Activated B cell treated with CpG ODN at 0.5 μM for 24 hours (primary cell): ENCODE data around the gene GIPC2. TPM values are rescaled to one million over a fixed set of nuclear protein-coding genes. Genes with fewer than 3 reads are reported as not detected.

Source experiments
- ATAC-seq: fragments of 200-7000 bp; cut with Tn5 transposase; one replicate; pipeline ENCODE4 v1.10.0; 2021; ENCODE audit warnings: low read depth, mild to moderate bottlenecking, moderate library complexity
- CTCF ChIA-PET: fragments of 350-600 bp; sonication (Branson Sonifier 250); formaldehyde crosslinking; loops from one replicate; lab custom pipeline; 2021; ENCODE audit warnings: antibody characterized with exemption; lab: Charles Lee
- POLR2A ChIA-PET: fragments of 350-600 bp; sonication (Branson Sonifier 250); formaldehyde crosslinking; loops from one replicate; lab custom pipeline; 2021; ENCODE audit warnings: antibody characterized with exemption; lab: Charles Lee
- DNase-seq: peaks from one replicate; pipeline ENCODE4 v3.0.0; 2022
- H3K27ac Mint-ChIP-seq: one replicate; pipeline ENCODE4 v1.8.0; 2020; ENCODE audit warnings: mixed read lengths
- H3K27me3 Mint-ChIP-seq: one replicate; pipeline ENCODE4 v1.8.0; 2021; ENCODE audit warnings: mixed read lengths
- H3K36me3 Mint-ChIP-seq: one replicate; pipeline ENCODE4 v1.8.0; 2021; ENCODE audit warnings: low read depth, mixed read lengths
- H3K4me1 Mint-ChIP-seq: one replicate; pipeline ENCODE4 v1.8.0; 2021; ENCODE audit warnings: mixed read lengths
- H3K4me3 Mint-ChIP-seq: one replicate; pipeline ENCODE4 v1.8.0; 2020; ENCODE audit warnings: mild to moderate bottlenecking, mixed read lengths
- H3K9me3 Mint-ChIP-seq: one replicate; pipeline ENCODE4 v1.8.0; 2020; ENCODE audit warnings: mixed read lengths
- intact Hi-C: fragments of 100-400 bp; cut with micrococcal nuclease; formaldehyde crosslinking; loops from one replicate; pipeline ENCODE4 v1.15.1; 2024
- total RNA-seq: library from RNA; stranded (reverse); gene quantifications from 2 replicates; pipeline ENCODE4 v1.2.3, GENCODE V29; 2022
- TF ChIP-seq, protein P1 (sequence below): fragments of 200-600 bp; IDR thresholded peaks from one replicate; pipeline ENCODE4 v1.8.0; 2022; ENCODE audit warnings: antibody characterized with exemption, mild to moderate bottlenecking

The GIPC2 gene
- total RNA-seq, 1 donor from 2014 or later = not detected

DNA sequence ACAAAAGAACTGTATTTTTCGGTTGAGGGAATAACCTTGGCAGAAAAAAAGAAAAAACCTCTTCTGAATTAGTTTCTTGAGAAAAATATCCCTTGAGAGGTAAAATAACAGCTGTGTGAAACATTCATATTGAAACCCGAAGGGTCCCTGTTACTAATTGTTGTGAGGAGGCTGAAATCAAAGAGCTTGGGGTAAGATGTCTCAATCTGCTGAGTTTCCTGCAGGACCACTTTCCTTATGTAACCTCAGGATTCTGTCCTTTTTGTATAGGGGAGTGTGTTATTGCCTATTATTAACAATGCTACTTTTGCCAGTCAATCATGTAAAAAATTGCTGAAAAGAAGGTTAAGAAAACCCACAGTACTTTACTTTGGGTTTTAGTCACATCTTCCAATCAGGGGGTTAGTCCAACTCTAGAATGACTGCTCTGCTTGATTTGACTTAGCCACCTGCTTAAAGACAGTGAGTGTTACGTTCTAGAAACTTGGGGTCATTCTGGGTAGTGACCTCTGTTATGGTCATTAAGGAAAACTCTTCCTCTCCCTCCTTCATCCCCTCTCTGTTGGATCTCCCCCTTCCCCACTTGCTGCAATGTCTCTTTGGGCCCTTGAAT is 138.8 kb downstream of the GIPC2 start:
- ATAC-seq (no peak), DNase-seq (no peak)
- TF ChIP-seq, protein P1, sequence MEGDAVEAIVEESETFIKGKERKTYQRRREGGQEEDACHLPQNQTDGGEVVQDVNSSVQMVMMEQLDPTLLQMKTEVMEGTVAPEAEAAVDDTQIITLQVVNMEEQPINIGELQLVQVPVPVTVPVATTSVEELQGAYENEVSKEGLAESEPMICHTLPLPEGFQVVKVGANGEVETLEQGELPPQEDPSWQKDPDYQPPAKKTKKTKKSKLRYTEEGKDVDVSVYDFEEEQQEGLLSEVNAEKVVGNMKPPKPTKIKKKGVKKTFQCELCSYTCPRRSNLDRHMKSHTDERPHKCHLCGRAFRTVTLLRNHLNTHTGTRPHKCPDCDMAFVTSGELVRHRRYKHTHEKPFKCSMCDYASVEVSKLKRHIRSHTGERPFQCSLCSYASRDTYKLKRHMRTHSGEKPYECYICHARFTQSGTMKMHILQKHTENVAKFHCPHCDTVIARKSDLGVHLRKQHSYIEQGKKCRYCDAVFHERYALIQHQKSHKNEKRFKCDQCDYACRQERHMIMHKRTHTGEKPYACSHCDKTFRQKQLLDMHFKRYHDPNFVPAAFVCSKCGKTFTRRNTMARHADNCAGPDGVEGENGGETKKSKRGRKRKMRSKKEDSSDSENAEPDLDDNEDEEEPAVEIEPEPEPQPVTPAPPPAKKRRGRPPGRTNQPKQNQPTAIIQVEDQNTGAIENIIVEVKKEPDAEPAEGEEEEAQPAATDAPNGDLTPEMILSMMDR = no peak
- Mint-ChIP-seq H3K9me3 (no peaks in the 10 kb centered on the region), H3K4me1 (no peaks in the 10 kb centered on the region), H3K27me3 (peaks cover 3% of the 10 kb centered on the region), H3K27ac (no peak overlapping the region), H3K4me3 (no peak overlapping the region), H3K36me3 (no peaks in the 10 kb centered on the region)
- POLR2A ChIA-PET = no interaction called here
- intact Hi-C loops = no loop called here
- CTCF ChIA-PET = no interaction called here

Other genes starting within 250 kb of the GIPC2 start
- gene NEXN, start 157.3 kb upstream of the GIPC2 start, total RNA-seq = 0.46 and 0.73 TPM in 2 replicates
- gene FUBP1, start 66.9 kb upstream of the GIPC2 start, total RNA-seq = 259 and 282 TPM in 2 replicates
- 9.9 and 11.9 TPM in 2 replicates for gene DNAJB4, start 41.0 kb upstream of the GIPC2 start, total RNA-seq